ENCODE data around the gene MGMT. TPM values are rescaled to one million over a fixed set of nuclear protein-coding genes. Genes with fewer than 3 reads are reported as not detected.

Gene MGMT
- total and polyA plus RNA-seq, 7 experiments from 2014 or later, result 17.6 to 37.1 (median 22.0) TPM

- ATAC-seq (no peak), DNase-seq (no peak)
- intact Hi-C loops (cut with micrococcal nuclease), result no loop called here
- Histone ChIP-seq H3K9me3 (ENCODE audit: control insufficient read depth in 2 of 3, low read length in 3 of 3) (no peaks in the 10 kb centered on the region), H3K4me1 (ENCODE audit: control insufficient read depth in 2 of 2, insufficient read depth in 2 of 2, low read length in 2 of 2) (no peaks in the 10 kb centered on the region), H3K36me3 (ENCODE audit: control insufficient read depth in 2 of 3, insufficient read depth in 3 of 3, low read length in 3 of 3) (no peaks in the 10 kb centered on the region), H3K27ac (ENCODE audit: low read depth, low read length) (no peak overlapping the region), H3K4me3 (ENCODE audit: low read length) (no peak overlapping the region), H3K27me3 (ENCODE audit: control insufficient read depth in 2 of 2, insufficient read depth in 2 of 2, low read length in 2 of 2) (no peaks in the 10 kb centered on the region)
- H3K36me3 Mint-ChIP-seq, result peaks cover 0 to 38% (median 14%) of the 10 kb centered on the region in 5 donors
- no peak overlapping the region for H3K27ac Mint-ChIP-seq
- no peak overlapping the region for H3K4me3 Mint-ChIP-seq
- peaks cover 0 to 4% (median 0%) of the 10 kb centered on the region in 11 donors for H3K9me3 Mint-ChIP-seq
- H3K27me3 Mint-ChIP-seq, result no peaks in the 10 kb centered on the region
- CTCF ChIA-PET, result no interaction called here
- POLR2A ChIA-PET, result no interaction called here
- H3K4me1 Mint-ChIP-seq, result peaks cover 0 to 7% (median 1%) of the 10 kb centered on the region in 7 donors
Measured at GRCh38 chr10:129690248-129691070, 223.4 kb downstream of the MGMT start.

GRCh38 chr10:129692695-129693094, 225.7 kb downstream of the MGMT start:
- ATAC-seq, result no peak
- Mint-ChIP-seq H3K36me3 (peaks cover 0 to 36% (median 14%) of the 10 kb centered on the region in 5 donors), H3K4me1 (peaks cover 0 to 7% (median 1%) of the 10 kb centered on the region in 7 donors), H3K27ac (no peak overlapping the region), H3K9me3 (peaks cover 0 to 4% (median 0%) of the 10 kb centered on the region in 11 donors), H3K4me3 (no peak overlapping the region), H3K27me3 (no peaks in the 10 kb centered on the region)
- Histone ChIP-seq H3K36me3 (ENCODE audit: control insufficient read depth in 2 of 3, insufficient read depth in 3 of 3, low read length in 3 of 3) (no peaks in the 10 kb centered on the region), H3K9me3 (ENCODE audit: control insufficient read depth in 2 of 3, low read length in 3 of 3) (no peaks in the 10 kb centered on the region), H3K27me3 (ENCODE audit: control insufficient read depth in 2 of 2, insufficient read depth in 2 of 2, low read length in 2 of 2) (no peaks in the 10 kb centered on the region), H3K4me1 (ENCODE audit: control insufficient read depth in 2 of 2, insufficient read depth in 2 of 2, low read length in 2 of 2) (no peaks in the 10 kb centered on the region), H3K27ac (ENCODE audit: low read depth, low read length) (no peak overlapping the region), H3K4me3 (ENCODE audit: low read length) (no peak overlapping the region)
- ChIA-PET CTCF (interaction anchor here (0.6 kb wide), 1 partner anchor 1248 kb away, joined by 3 read pairs; no protein-coding TSS in a partner anchor), POLR2A (interaction anchor here (0.5 kb wide), 1 partner anchor 68 kb away, joined by 3 read pairs; no protein-coding TSS in a partner anchor)
- intact Hi-C loops (cut with micrococcal nuclease), result no loop called here
- no peak for DNase-seq

DNA sequence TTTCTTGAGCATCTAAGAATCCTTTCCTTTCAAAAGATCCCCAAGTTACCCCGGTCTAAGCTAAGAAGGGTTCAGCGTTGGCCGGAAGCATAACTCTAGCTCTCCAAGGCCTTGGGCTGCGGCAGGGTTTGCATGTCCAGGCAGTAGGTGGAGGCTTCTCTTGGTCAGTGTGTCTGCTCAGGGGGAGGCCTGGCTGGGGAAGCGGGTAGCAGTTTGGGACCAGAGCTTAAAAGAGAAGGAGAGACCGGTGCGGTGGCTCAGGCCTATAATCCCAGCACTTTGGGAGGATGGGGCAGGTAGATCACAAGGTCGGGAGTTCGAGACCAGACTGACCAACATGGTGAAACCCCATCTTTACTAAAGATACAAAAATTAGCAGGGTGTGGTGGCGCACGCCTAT, 226.3 kb downstream of the MGMT start:
- H3K36me3 Mint-ChIP-seq, result peaks cover 0 to 37% (median 12%) of the 10 kb centered on the region in 5 donors
- no peak for DNase-seq
- no peak overlapping the region for H3K4me3 Mint-ChIP-seq
- intact Hi-C loops (cut with micrococcal nuclease), result no loop called here
- Histone ChIP-seq H3K4me1 (ENCODE audit: control insufficient read depth in 2 of 2, insufficient read depth in 2 of 2, low read length in 2 of 2) (no peaks in the 10 kb centered on the region), H3K4me3 (ENCODE audit: low read length) (no peak overlapping the region), H3K27ac (ENCODE audit: low read depth, low read length) (no peak overlapping the region), H3K27me3 (ENCODE audit: control insufficient read depth in 2 of 2, insufficient read depth in 2 of 2, low read length in 2 of 2) (no peaks in the 10 kb centered on the region), H3K36me3 (ENCODE audit: control insufficient read depth in 2 of 3, insufficient read depth in 3 of 3, low read length in 3 of 3) (no peaks in the 10 kb centered on the region), H3K9me3 (ENCODE audit: control insufficient read depth in 2 of 3, low read length in 3 of 3) (no peaks in the 10 kb centered on the region)
- H3K27ac Mint-ChIP-seq, result no peak overlapping the region
- H3K9me3 Mint-ChIP-seq, result no peaks in the 10 kb centered on the region
- no peak for ATAC-seq
- ChIA-PET POLR2A (no interaction called here), CTCF (no interaction called here)
- H3K4me1 Mint-ChIP-seq, result peaks cover 0 to 7% (median 1%) of the 10 kb centered on the region in 7 donors
- H3K27me3 Mint-ChIP-seq, result no peaks in the 10 kb centered on the region

GRCh38 chr10:129694184-129694583, 227.1 kb downstream of the MGMT start:
- no peak overlapping the region for H3K27ac Mint-ChIP-seq
- no peaks in the 10 kb centered on the region for H3K27me3 Mint-ChIP-seq
- H3K36me3 Mint-ChIP-seq, result peaks cover 0 to 36% (median 15%) of the 10 kb centered on the region in 5 donors
- H3K27ac ChIP-seq (ENCODE audit: low read depth, low read length), result no peak overlapping the region
- peaks cover 0 to 7% (median 1%) of the 10 kb centered on the region in 7 donors for H3K4me1 Mint-ChIP-seq
- no peak overlapping the region for H3K4me3 Mint-ChIP-seq
- intact Hi-C loops (cut with micrococcal nuclease), result no loop called here
- ChIA-PET CTCF (no interaction called here), POLR2A (no interaction called here)
- H3K9me3 ChIP-seq (ENCODE audit: control insufficient read depth in 2 of 3, low read length in 3 of 3), result no peaks in the 10 kb centered on the region
- no peaks in the 10 kb centered on the region for H3K36me3 ChIP-seq (ENCODE audit: control insufficient read depth in 2 of 3, insufficient read depth in 3 of 3, low read length in 3 of 3)
- no peak for ATAC-seq
- no peaks in the 10 kb centered on the region for H3K9me3 Mint-ChIP-seq
- no peak overlapping the region for H3K4me3 ChIP-seq (ENCODE audit: low read length)
- H3K4me1 ChIP-seq (ENCODE audit: control insufficient read depth in 2 of 2, insufficient read depth in 2 of 2, low read length in 2 of 2), result no peaks in the 10 kb centered on the region
- H3K27me3 ChIP-seq (ENCODE audit: control insufficient read depth in 2 of 2, insufficient read depth in 2 of 2, low read length in 2 of 2), result no peaks in the 10 kb centered on the region
- no peak for DNase-seq

DNA sequence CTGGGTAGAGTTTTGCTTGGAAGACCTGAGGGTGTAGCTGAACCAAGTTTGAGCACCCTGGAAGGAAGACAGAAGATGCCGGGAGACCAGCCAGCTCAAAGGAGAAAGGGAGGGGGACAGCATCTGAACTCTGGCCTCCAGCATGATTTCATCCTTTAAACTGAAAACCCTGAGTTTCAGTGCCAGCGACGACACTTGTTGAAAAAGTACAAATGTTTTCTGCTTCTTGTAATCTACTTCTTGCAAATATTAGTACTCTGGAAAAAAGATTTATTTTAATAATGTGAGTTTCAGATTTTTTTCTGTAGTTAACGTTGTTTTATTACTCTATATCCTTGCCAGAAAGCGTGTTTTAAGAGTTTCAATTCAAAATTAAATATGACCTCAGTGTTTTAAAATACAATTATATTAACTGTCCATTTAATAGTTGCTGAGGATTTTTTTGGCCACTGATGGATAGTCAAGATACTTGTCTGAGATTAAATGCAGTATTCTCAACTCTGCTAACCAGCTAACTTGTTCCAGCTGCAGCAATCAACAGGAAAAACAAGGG, 227.7 kb downstream of the MGMT start:
- POLR2A ChIA-PET, result no interaction called here
- H3K4me1 ChIP-seq (ENCODE audit: control insufficient read depth in 2 of 2, insufficient read depth in 2 of 2, low read length in 2 of 2), result no peaks in the 10 kb centered on the region
- no peaks in the 10 kb centered on the region for H3K9me3 ChIP-seq (ENCODE audit: control insufficient read depth in 2 of 3, low read length in 3 of 3)
- Mint-ChIP-seq H3K36me3 (peaks cover 0 to 36% (median 12%) of the 10 kb centered on the region in 5 donors), H3K27me3 (no peaks in the 10 kb centered on the region), H3K4me3 (no peak overlapping the region), H3K27ac (no peak overlapping the region), H3K4me1 (peaks cover 0 to 7% (median under 1%) of the 10 kb centered on the region in 7 donors), H3K9me3 (no peaks in the 10 kb centered on the region)
- DNase-seq (no peak), ATAC-seq (no peak)
- no peaks in the 10 kb centered on the region for H3K36me3 ChIP-seq (ENCODE audit: control insufficient read depth in 2 of 3, insufficient read depth in 3 of 3, low read length in 3 of 3)
- no peak overlapping the region for H3K4me3 ChIP-seq (ENCODE audit: low read length)
- intact Hi-C loops (cut with micrococcal nuclease), result no loop called here
- CTCF ChIA-PET, result no interaction called here
- H3K27ac ChIP-seq (ENCODE audit: low read depth, low read length), result no peak overlapping the region
- no peaks in the 10 kb centered on the region for H3K27me3 ChIP-seq (ENCODE audit: control insufficient read depth in 2 of 2, insufficient read depth in 2 of 2, low read length in 2 of 2)

DNA sequence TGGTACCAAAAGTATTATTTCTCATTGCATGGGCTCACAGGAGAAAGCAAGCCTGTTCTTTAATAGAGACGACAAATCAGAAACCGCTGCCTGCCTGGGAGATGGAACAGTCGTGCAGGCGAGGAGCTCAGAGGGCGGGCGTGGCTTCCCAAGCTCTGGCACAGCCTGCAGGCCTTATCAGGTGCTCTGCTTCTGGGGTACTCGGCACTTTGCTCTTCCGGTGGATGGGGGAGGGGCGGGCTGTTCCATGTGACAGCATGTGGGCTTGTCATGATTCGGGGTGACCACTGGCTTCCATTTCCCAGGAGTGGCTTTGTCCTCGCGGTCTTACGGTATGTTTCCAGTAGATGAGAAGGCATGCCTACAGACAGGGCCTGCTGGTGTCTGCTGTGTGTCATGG, 228.6 kb downstream of the MGMT start:
- no peak overlapping the region for H3K4me3 Mint-ChIP-seq
- peaks cover 0 to 45% (median 13%) of the 10 kb centered on the region in 5 donors for H3K36me3 Mint-ChIP-seq
- Histone ChIP-seq H3K4me1 (ENCODE audit: control insufficient read depth in 2 of 2, insufficient read depth in 2 of 2, low read length in 2 of 2) (no peaks in the 10 kb centered on the region), H3K27me3 (ENCODE audit: control insufficient read depth in 2 of 2, insufficient read depth in 2 of 2, low read length in 2 of 2) (no peaks in the 10 kb centered on the region), H3K36me3 (ENCODE audit: control insufficient read depth in 2 of 3, insufficient read depth in 3 of 3, low read length in 3 of 3) (no peaks in the 10 kb centered on the region), H3K27ac (ENCODE audit: low read depth, low read length) (no peak overlapping the region), H3K4me3 (ENCODE audit: low read length) (no peak overlapping the region), H3K9me3 (ENCODE audit: control insufficient read depth in 2 of 3, low read length in 3 of 3) (no peaks in the 10 kb centered on the region)
- ATAC-seq (no peak), DNase-seq (no peak)
- no peaks in the 10 kb centered on the region for H3K27me3 Mint-ChIP-seq
- H3K27ac Mint-ChIP-seq, result no peak overlapping the region
- ChIA-PET CTCF (no interaction called here), POLR2A (no interaction called here)
- H3K9me3 Mint-ChIP-seq, result peaks cover 0 to 1% (median 0%) of the 10 kb centered on the region in 11 donors
- intact Hi-C loops (cut with micrococcal nuclease), result no loop called here
- peaks cover 0 to 3% (median 0%) of the 10 kb centered on the region in 7 donors for H3K4me1 Mint-ChIP-seq
